SK-N-SH treated with all-trans-retinoic acid at 6 μM for 48 hours (cell line): Measurements from ENCODE around the gene GPC5.

Source experiments
- ARNTL ChIP-seq: fragments of 450-650 bp; formaldehyde crosslinking; IDR thresholded peaks from 2 replicates; pipeline ENCODE4 v1.5.0; 2020; ENCODE audit warnings: low read depth, mild to moderate bottlenecking, moderate library complexity, borderline replicate concordance
- ESRRG ChIP-seq: fragments of 250-450 bp; sonication (Bioruptor Pico); IDR thresholded peaks from 2 replicates; pipeline ENCODE4 v1.6.1; 2021; ENCODE audit warnings: mild to moderate bottlenecking
- GLIS3 ChIP-seq: fragments of 250-450 bp; sonication (Bioruptor Pico); IDR thresholded peaks from 2 replicates; pipeline ENCODE4 v1.5.0; 2020; ENCODE audit warnings: mild to moderate bottlenecking, moderate library complexity
- ISL1 ChIP-seq: fragments of 250-450 bp; sonication (Bioruptor Pico); IDR thresholded peaks from 2 replicates; pipeline ENCODE4 v2.1.2; 2022; ENCODE audit warnings: mild to moderate bottlenecking, moderate library complexity
- PATZ1 ChIP-seq: fragments of 250-450 bp; sonication (Bioruptor Pico); IDR thresholded peaks from 2 replicates; pipeline ENCODE4 v1.8.0; 2020; ENCODE audit warnings: mild to moderate bottlenecking, moderate library complexity, borderline replicate concordance
- RARB ChIP-seq: fragments of 250-450 bp; sonication (Bioruptor Pico); IDR thresholded peaks from 2 replicates; pipeline ENCODE4 v1.8.0; 2021; ENCODE audit warnings: mild to moderate bottlenecking, moderate library complexity
- TOX ChIP-seq: fragments of 250-450 bp; sonication (Bioruptor Pico); IDR thresholded peaks from 2 replicates; pipeline ENCODE4 v1.8.0; 2021; ENCODE audit warnings: mild to moderate bottlenecking, moderate library complexity, borderline replicate concordance
- TSHZ2 ChIP-seq: fragments of 250-450 bp; sonication (Bioruptor Pico); IDR thresholded peaks from 2 replicates; pipeline ENCODE4 v1.5.0; 2020; ENCODE audit warnings: mild to moderate bottlenecking, moderate library complexity
- ZFP3 ChIP-seq: fragments of 250-450 bp; sonication (Bioruptor Pico); IDR thresholded peaks from 2 replicates; pipeline ENCODE4 v1.5.0; 2020; ENCODE audit warnings: mild to moderate bottlenecking, moderate library complexity
- ZFP30 ChIP-seq: fragments of 450-650 bp; formaldehyde crosslinking; IDR thresholded peaks from 2 replicates; pipeline ENCODE4 v1.5.0; 2022; ENCODE audit warnings: mild to moderate bottlenecking, moderate library complexity

- TF ChIP-seq ARNTL (no peak), PATZ1 (CRISPR knock-in tag) (no peak), TSHZ2 (CRISPR knock-in tag) (no peak), ZFP3 (no peak), ZFP30 (CRISPR knock-in tag) (no peak), ISL1 (CRISPR knock-in tag) (no peak), ESRRG (CRISPR knock-in tag) (no peak), TOX (CRISPR knock-in tag) (no peak), RARB (CRISPR knock-in tag) (no peak), GLIS3 (CRISPR knock-in tag) (no peak)
These were observed 631.2 kb downstream of the GPC5 start for GRCh38 chr13:92029641-92030040.
